Measurements from ENCODE around the gene SKI. TPM values are rescaled to one million over a fixed set of nuclear protein-coding genes. Genes with fewer than 3 reads are reported as not detected.

The SKI gene
- total RNA-seq, 1 donor from 2014 or later = 110 TPM

DNA sequence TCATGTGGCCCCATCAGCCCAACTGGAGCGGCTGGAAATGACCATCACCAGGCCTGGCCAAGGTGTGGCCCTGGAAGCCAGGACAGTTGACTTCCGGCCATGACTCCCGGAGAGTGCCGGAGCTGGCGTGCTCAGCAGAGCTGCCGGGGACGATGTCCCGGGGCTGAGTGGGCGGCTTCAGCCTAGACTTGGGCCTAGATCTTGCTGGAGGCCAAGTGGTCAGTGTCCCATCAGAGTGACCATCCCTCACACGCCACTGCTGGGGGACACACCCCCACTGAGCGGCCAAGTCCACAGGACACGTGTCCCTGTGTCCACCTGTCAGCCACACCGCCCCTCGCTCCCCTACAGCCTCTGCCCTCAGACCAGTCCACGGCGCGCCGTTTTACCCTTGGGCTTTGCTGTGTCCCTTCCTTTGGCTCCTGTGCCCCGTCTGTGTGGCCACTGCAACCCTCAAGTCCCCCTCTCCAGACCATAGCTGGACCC, 37.6 kb upstream of the SKI start:
- Mint-ChIP-seq H3K9me3 (no peaks in the 10 kb centered on the region), H3K4me1 (peaks cover 14% of the 10 kb centered on the region), H3K36me3 (peaks cover 2% of the 10 kb centered on the region), H3K27ac (peak overlapping the region; percentile 67), H3K27me3 (ENCODE audit: low read depth) (no peaks in the 10 kb centered on the region), H3K4me3 (peak overlapping the region; percentile 43)
- DNase-seq (ENCODE audit: low spot score in 2 of 2, unreplicated experiment in 2 of 2) = no peak
- TF ChIP-seq, protein P1, sequence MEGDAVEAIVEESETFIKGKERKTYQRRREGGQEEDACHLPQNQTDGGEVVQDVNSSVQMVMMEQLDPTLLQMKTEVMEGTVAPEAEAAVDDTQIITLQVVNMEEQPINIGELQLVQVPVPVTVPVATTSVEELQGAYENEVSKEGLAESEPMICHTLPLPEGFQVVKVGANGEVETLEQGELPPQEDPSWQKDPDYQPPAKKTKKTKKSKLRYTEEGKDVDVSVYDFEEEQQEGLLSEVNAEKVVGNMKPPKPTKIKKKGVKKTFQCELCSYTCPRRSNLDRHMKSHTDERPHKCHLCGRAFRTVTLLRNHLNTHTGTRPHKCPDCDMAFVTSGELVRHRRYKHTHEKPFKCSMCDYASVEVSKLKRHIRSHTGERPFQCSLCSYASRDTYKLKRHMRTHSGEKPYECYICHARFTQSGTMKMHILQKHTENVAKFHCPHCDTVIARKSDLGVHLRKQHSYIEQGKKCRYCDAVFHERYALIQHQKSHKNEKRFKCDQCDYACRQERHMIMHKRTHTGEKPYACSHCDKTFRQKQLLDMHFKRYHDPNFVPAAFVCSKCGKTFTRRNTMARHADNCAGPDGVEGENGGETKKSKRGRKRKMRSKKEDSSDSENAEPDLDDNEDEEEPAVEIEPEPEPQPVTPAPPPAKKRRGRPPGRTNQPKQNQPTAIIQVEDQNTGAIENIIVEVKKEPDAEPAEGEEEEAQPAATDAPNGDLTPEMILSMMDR (IDR thresholded peaks at IDR 0.05; ENCODE audit: unreplicated experiment) = no peak

DNA sequence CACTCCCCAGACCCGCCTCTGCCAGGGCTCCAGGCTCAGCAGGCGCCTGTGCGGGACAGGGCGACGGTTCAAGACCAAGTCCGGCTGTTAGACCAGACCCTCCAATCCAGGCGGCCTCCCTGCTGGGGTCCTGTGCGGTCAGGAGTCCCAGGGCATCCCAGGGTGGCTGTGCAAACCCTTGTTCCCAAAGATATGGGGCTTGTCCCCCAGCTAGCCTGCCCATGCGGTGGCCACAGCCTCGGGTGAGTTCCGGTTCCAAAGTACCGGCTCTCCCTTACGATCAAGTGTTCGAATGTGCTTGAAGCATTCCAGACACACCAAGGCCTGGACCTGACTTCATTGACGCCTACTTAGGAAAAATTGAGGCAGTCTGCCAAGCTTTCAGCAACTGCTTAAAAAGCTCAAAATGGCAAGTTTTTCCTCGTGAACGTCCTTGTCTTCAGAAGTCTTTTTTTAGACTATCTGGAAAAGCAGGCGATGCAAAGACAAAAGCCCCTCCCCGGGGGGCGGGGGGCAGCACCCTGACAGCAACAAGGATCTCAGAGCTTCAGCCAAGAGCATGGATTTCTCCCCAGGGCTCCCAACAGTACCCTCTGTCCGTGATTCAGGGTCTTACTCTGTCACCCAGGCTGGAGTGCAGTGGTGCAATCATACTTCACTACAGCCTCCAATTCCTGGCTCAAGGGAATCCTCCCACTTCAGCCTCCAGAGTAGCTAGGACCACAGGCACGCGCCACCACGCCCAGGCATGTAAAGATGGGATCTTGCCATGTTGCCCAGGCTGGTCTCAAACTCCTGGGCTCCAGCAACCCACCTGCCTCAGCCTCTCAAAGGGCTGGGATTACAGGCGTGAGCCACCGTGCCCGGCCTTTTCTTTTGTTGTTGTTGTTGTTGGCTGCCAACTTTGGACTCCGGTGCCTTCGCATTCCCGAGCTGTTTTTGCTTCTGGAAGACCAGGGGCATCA, 35.8 kb upstream of the SKI start:
- no peaks in the 10 kb centered on the region for H3K36me3 Mint-ChIP-seq
- H3K27me3 Mint-ChIP-seq (ENCODE audit: low read depth) = no peaks in the 10 kb centered on the region
- TF ChIP-seq, protein P1 (IDR thresholded peaks at IDR 0.05; ENCODE audit: unreplicated experiment) = no peak
- DNase-seq (ENCODE audit: low spot score in 2 of 2, unreplicated experiment in 2 of 2) = no peak
- H3K27ac Mint-ChIP-seq = peak overlapping the region; percentile 59
- peaks cover 14% of the 10 kb centered on the region for H3K4me1 Mint-ChIP-seq
- H3K4me3 Mint-ChIP-seq = peak overlapping the region; percentile 53
- no peaks in the 10 kb centered on the region for H3K9me3 Mint-ChIP-seq

- H3K9me3 Mint-ChIP-seq = no peaks in the 10 kb centered on the region
- no peaks in the 10 kb centered on the region for H3K36me3 Mint-ChIP-seq
- H3K27ac Mint-ChIP-seq = peak overlapping the region; percentile 75
- H3K4me3 Mint-ChIP-seq = peak overlapping the region; percentile 69
- DNase-seq (ENCODE audit: low spot score in 2 of 2, unreplicated experiment in 2 of 2) = no peak
- H3K4me1 Mint-ChIP-seq = peaks cover 14% of the 10 kb centered on the region
- TF ChIP-seq, protein P1 (IDR thresholded peaks at IDR 0.05; ENCODE audit: unreplicated experiment) = no peak
- no peaks in the 10 kb centered on the region for H3K27me3 Mint-ChIP-seq (ENCODE audit: low read depth)
Measured at GRCh38 chr1:2193514-2194281, 34.4 kb upstream of the SKI start.

DNA sequence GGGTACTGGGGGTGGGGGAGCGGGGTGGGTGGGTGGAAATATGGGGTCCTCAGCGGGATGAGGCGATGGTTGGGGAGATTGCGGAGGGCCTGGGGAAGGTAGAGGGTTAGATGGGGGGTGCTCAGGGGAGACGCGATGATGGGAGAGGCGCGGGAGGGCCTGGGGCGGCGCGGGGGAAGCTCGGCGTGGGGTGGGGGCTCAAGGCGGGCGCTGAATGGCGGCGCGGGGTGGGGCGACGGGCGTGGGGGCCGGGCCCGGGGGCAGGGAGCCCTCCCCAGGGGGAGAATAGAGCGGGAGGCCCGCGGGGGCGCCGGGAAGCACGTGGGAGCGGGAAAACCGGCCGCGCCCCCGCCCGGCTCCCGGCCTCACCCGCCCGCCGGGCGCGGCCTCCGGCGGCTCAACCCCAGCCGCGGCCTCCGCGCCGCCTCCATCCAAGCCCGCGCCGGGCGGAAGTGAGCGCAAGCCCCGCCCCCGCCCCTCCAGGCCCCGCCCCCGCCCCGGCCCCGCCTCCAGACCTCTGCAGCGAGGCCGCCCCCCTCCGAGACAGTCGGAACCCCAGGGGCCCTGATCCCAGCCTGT, 33.7 kb upstream of the SKI start, which contains the start of gene FAAP20:
Gene FAAP20, minus strand, starts transcription at position 454 of the 579 bp plus-strand sequence. Its CDS starts 23 bp downstream, at position 431.
- Mint-ChIP-seq H3K36me3 (no peaks in the 10 kb centered on the region), H3K9me3 (no peaks in the 10 kb centered on the region), H3K4me3 (peak within 1 kb of the TSS; percentile 86), H3K27ac (peak within 1 kb of the TSS; percentile 93), H3K27me3 (ENCODE audit: low read depth) (no peaks in the 10 kb centered on the region), H3K4me1 (peaks cover 16% of the 10 kb centered on the region)
- TF ChIP-seq, protein P1 (IDR thresholded peaks at IDR 0.05; ENCODE audit: unreplicated experiment) = no peak
- no peak for DNase-seq (ENCODE audit: low spot score in 2 of 2, unreplicated experiment in 2 of 2)

GRCh38 chr1:2194898-2195673, 33.0 kb upstream of the SKI start:
- Mint-ChIP-seq H3K9me3 (no peaks in the 10 kb centered on the region), H3K27me3 (ENCODE audit: low read depth) (no peaks in the 10 kb centered on the region), H3K4me3 (peak overlapping the region; percentile 86), H3K36me3 (no peaks in the 10 kb centered on the region), H3K27ac (peak overlapping the region; percentile 93), H3K4me1 (peaks cover 18% of the 10 kb centered on the region)
- DNase-seq (ENCODE audit: low spot score in 2 of 2, unreplicated experiment in 2 of 2) = peak; percentile 68 to 87
- TF ChIP-seq, protein P1 (IDR thresholded peaks at IDR 0.05; ENCODE audit: unreplicated experiment) = peak; percentile 72
